ENCODE data around the gene THAP7. TPM values are rescaled to one million over a fixed set of nuclear protein-coding genes. Genes with fewer than 3 reads are reported as not detected.

Gene THAP7
- total and polyA plus RNA-seq, 2 of the 13 experiments (the other 11 are each of a cell fraction or from before 2014, with no cell fraction given), result 13.0 to 25.5 TPM

DNA sequence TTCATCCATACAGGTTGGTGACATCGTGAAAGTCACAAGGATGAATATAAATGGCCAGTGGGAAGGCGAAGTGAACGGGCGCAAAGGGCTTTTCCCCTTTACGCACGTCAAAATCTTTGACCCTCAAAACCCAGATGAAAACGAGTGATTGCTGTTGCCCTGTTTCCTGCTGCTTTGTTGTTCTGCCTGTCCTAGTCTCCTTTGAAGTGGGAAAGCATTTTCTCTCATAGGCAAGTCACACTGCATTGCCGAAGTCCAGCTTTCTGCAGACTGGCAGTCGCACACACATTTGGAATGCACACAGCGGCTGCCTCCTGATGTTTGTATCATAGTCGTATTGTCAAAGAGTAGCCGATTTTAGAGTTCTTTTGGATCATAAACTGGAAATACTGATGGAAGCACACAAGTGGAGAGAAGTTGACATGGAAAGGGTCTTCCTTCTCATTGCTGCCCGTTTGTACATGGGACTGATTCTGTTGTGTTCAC is 52.2 kb downstream of the THAP7 start (continued):
- TF ChIP-seq SSRP1 (CRISPR knock-in tag; IDR thresholded peaks at IDR 0.05), result no peak
- TF ChIP-seq, protein P1, sequence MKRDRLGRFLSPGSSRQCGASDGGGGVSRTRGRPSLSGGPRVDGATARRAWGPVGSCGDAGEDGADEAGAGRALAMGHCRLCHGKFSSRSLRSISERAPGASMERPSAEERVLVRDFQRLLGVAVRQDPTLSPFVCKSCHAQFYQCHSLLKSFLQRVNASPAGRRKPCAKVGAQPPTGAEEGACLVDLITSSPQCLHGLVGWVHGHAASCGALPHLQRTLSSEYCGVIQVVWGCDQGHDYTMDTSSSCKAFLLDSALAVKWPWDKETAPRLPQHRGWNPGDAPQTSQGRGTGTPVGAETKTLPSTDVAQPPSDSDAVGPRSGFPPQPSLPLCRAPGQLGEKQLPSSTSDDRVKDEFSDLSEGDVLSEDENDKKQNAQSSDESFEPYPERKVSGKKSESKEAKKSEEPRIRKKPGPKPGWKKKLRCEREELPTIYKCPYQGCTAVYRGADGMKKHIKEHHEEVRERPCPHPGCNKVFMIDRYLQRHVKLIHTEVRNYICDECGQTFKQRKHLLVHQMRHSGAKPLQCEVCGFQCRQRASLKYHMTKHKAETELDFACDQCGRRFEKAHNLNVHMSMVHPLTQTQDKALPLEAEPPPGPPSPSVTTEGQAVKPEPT (CRISPR knock-in tag; IDR thresholded peaks at IDR 0.05; ENCODE audit: low read depth), result no peak
- TF ChIP-seq ZNF605 (CRISPR knock-in tag; IDR thresholded peaks at IDR 0.05), result peak; percentile 58; the same call in 1 of the 2 replicates
- no peak for TF ChIP-seq JUND (CRISPR knock-in tag; IDR thresholded peaks at IDR 0.05)
- no peak for TF ChIP-seq ZNF841 (CRISPR knock-in tag; IDR thresholded peaks at IDR 0.05; ENCODE audit: borderline replicate concordance)
- no peak for TF ChIP-seq ARID2 (CRISPR knock-in tag; IDR thresholded peaks at IDR 0.05; ENCODE audit: borderline replicate concordance)
- TF ChIP-seq TMF1 (CRISPR knock-in tag; IDR thresholded peaks at IDR 0.05; ENCODE audit: low read depth), result no peak
- TF ChIP-seq, protein P2, sequence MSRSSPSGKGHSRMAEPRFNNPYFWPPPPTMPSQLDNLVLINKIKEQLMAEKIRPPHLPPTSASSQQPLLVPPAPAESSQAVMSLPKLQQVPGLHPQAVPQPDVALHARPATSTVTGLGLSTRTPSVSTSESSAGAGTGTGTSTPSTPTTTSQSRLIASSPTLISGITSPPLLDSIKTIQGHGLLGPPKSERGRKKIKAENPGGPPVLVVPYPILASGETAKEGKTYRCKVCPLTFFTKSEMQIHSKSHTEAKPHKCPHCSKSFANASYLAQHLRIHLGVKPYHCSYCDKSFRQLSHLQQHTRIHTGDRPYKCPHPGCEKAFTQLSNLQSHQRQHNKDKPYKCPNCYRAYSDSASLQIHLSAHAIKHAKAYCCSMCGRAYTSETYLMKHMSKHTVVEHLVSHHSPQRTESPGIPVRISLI (CRISPR knock-in tag; IDR thresholded peaks at IDR 0.05; ENCODE audit: borderline replicate concordance), result no peak
- TF ChIP-seq ZNF160 (CRISPR knock-in tag; IDR thresholded peaks at IDR 0.05), result no peak
- TF ChIP-seq, protein P3, sequence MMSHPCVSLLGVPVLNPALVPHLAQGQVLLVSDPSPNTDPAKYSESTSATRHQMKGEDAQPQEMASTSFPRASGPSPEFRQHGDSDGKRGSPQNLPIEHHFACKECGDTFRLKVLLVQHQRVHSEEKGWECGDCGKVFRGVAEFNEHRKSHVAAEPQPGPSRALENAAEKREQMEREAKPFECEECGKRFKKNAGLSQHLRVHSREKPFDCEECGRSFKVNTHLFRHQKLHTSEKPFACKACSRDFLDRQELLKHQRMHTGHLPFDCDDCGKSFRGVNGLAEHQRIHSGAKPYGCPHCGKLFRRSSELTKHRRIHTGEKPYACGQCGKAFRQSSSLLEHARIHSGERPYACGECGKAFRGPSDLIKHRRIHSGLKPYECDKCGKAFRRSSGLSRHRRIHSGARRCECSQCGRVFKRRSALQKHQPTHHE (CRISPR knock-in tag; IDR thresholded peaks at IDR 0.05; ENCODE audit: borderline replicate concordance), result no peak
- TF ChIP-seq NFKBIZ (CRISPR knock-in tag; IDR thresholded peaks at IDR 0.05), result no peak
- TF ChIP-seq, protein P4, sequence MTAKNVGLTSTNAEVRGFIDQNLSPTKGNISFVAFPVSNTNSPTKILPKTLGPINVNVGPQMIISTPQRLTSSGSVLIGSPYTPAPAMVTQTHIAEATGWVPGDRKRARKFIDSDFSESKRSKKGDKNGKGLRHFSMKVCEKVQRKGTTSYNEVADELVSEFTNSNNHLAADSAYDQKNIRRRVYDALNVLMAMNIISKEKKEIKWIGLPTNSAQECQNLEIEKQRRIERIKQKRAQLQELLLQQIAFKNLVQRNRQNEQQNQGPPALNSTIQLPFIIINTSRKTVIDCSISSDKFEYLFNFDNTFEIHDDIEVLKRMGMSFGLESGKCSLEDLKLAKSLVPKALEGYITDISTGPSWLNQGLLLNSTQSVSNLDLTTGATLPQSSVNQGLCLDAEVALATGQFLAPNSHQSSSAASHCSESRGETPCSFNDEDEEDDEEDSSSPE (CRISPR knock-in tag; IDR thresholded peaks at IDR 0.05), result 0 out of 2 replicates have a peak, but pooled peaks have one; percentile 24
- TF ChIP-seq ZNF883 (CRISPR knock-in tag; IDR thresholded peaks at IDR 0.05; ENCODE audit: not compliant biosample characterization), result no peak
- TF ChIP-seq, protein P5, sequence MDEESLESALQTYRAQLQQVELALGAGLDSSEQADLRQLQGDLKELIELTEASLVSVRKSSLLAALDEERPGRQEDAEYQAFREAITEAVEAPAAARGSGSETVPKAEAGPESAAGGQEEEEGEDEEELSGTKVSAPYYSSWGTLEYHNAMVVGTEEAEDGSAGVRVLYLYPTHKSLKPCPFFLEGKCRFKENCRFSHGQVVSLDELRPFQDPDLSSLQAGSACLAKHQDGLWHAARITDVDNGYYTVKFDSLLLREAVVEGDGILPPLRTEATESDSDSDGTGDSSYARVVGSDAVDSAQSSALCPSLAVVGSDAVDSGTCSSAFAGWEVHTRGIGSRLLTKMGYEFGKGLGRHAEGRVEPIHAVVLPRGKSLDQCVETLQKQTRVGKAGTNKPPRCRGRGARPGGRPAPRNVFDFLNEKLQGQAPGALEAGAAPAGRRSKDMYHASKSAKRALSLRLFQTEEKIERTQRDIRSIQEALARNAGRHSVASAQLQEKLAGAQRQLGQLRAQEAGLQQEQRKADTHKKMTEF (CRISPR knock-in tag; IDR thresholded peaks at IDR 0.05), result peak; percentile 63; the same call in 1 of the 2 replicates
- TF ChIP-seq ZNF788 (CRISPR knock-in tag; IDR thresholded peaks at IDR 0.05; ENCODE audit: borderline replicate concordance), result peak; percentile 47; the same call in 1 of the 2 replicates
- TF ChIP-seq, protein P6, sequence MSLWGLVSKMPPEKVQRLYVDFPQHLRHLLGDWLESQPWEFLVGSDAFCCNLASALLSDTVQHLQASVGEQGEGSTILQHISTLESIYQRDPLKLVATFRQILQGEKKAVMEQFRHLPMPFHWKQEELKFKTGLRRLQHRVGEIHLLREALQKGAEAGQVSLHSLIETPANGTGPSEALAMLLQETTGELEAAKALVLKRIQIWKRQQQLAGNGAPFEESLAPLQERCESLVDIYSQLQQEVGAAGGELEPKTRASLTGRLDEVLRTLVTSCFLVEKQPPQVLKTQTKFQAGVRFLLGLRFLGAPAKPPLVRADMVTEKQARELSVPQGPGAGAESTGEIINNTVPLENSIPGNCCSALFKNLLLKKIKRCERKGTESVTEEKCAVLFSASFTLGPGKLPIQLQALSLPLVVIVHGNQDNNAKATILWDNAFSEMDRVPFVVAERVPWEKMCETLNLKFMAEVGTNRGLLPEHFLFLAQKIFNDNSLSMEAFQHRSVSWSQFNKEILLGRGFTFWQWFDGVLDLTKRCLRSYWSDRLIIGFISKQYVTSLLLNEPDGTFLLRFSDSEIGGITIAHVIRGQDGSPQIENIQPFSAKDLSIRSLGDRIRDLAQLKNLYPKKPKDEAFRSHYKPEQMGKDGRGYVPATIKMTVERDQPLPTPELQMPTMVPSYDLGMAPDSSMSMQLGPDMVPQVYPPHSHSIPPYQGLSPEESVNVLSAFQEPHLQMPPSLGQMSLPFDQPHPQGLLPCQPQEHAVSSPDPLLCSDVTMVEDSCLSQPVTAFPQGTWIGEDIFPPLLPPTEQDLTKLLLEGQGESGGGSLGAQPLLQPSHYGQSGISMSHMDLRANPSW (CRISPR knock-in tag; IDR thresholded peaks at IDR 0.05; ENCODE audit: borderline replicate concordance), result no peak
- TF ChIP-seq, protein P7, sequence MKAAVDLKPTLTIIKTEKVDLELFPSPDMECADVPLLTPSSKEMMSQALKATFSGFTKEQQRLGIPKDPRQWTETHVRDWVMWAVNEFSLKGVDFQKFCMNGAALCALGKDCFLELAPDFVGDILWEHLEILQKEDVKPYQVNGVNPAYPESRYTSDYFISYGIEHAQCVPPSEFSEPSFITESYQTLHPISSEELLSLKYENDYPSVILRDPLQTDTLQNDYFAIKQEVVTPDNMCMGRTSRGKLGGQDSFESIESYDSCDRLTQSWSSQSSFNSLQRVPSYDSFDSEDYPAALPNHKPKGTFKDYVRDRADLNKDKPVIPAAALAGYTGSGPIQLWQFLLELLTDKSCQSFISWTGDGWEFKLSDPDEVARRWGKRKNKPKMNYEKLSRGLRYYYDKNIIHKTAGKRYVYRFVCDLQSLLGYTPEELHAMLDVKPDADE (CRISPR knock-in tag; IDR thresholded peaks at IDR 0.05), result no peak
- TF ChIP-seq CHD4 (IDR thresholded peaks at IDR 0.05; ENCODE audit: borderline replicate concordance, low read length), result no peak; the same call in 1 of the 2 replicates
